Neural progenitor cell (in vitro differentiated cells): ENCODE measurements around the gene SKI. TPM values are rescaled to one million over a fixed set of nuclear protein-coding genes. Genes with fewer than 3 reads are reported as not detected.

Source experiments
- DNase-seq: peaks from one replicate; pipeline ENCODE4 v3.0.0-alpha.2; 2016; ENCODE audit warnings: low spot score
- H2AFZ ChIP-seq: fragments of 200-600 bp; sonication (generic); replicated peaks from 2 replicates; pipeline ENCODE4 v1.6.1; 2016; ENCODE audit warnings: antibody characterized with exemption
- H3F3A ChIP-seq: fragments of 200-600 bp; sonication (generic); 2 replicates; pipeline ENCODE4 v1.6.1; 2016; ENCODE audit warnings: antibody characterized with exemption, low read depth
- H3K27ac ChIP-seq: fragments of 200-600 bp; sonication (generic); 2 replicates; pipeline ENCODE4 v1.5.1; 2016; ENCODE audit warnings: mild to moderate bottlenecking
- H3K27me3 ChIP-seq: fragments of 200-600 bp; sonication (generic); 2 replicates; pipeline ENCODE4 v1.6.1; 2016; ENCODE audit warnings: mild to moderate bottlenecking, moderate library complexity
- H3K36me3 ChIP-seq: fragments of 200-600 bp; sonication (generic); 2 replicates; pipeline ENCODE4 v1.5.1; 2016
- H3K4me1 ChIP-seq: fragments of 200-600 bp; sonication (generic); 2 replicates; pipeline ENCODE4 v1.6.1; 2016; ENCODE audit warnings: mixed run types
- H3K4me2 ChIP-seq: fragments of 200-600 bp; sonication (generic); 2 replicates; pipeline ENCODE4 v1.6.1; 2016
- H3K4me3 ChIP-seq: fragments of 200-600 bp; sonication (generic); 2 replicates; pipeline ENCODE4 v1.5.1; 2016
- H3K79me2 ChIP-seq: fragments of 200-600 bp; sonication (generic); 2 replicates; pipeline ENCODE4 v1.6.1; 2016; ENCODE audit warnings: low read depth
- H3K9ac ChIP-seq: fragments of 200-600 bp; sonication (generic); 2 replicates; pipeline ENCODE4 v1.6.1; 2016
- H3K9me3 ChIP-seq: fragments of 200-600 bp; sonication (generic); 2 replicates; pipeline ENCODE4 v1.5.1; 2016; ENCODE audit warnings: low read depth
- H4K20me1 ChIP-seq: fragments of 200-600 bp; sonication (generic); 2 replicates; pipeline ENCODE4 v1.6.1; 2016; ENCODE audit warnings: low read depth
- H3K27ac Mint-ChIP-seq: 3 replicates; pipeline ENCODE4 v1.8.0; 2021; ENCODE audit warnings: mixed read lengths
- H3K27me3 Mint-ChIP-seq: 2 replicates; pipeline ENCODE4 v1.8.0; 2022; ENCODE audit warnings: low read depth, mild to moderate bottlenecking, inconsistent platforms, moderate library complexity, mixed read lengths; ENCODE audit not compliant: insufficient read depth
- H3K36me3 Mint-ChIP-seq: 3 replicates; pipeline ENCODE4 v1.8.0; 2021; ENCODE audit warnings: mixed read lengths
- H3K4me1 Mint-ChIP-seq: 3 replicates; pipeline ENCODE4 v1.8.0; 2021; ENCODE audit warnings: mixed read lengths
- H3K4me3 Mint-ChIP-seq: 3 replicates; pipeline ENCODE4 v1.8.0; 2021; ENCODE audit warnings: mild to moderate bottlenecking, moderate library complexity, mixed read lengths
- H3K9me3 Mint-ChIP-seq: 3 replicates; pipeline ENCODE4 v1.8.0; 2020; ENCODE audit warnings: mixed read lengths
- EZH2 ChIP-seq: fragments of 200-600 bp; sonication (generic); IDR thresholded peaks from 2 replicates; pipeline ENCODE4 v1.6.1; 2017; ENCODE audit warnings: antibody characterized with exemption, mild to moderate bottlenecking, moderate library complexity
- EZH2phosphoT487 ChIP-seq: fragments of 200-600 bp; sonication (generic); IDR thresholded peaks from 2 replicates; pipeline ENCODE4 v1.6.1; 2017; ENCODE audit warnings: antibody characterized with exemption
- total RNA-seq: library from RNA; depleted of rRNA; stranded (reverse); fragments of >200 nt; gene quantifications from 2 replicates; pipeline ENCODE4 v1.2.3, GENCODE V29; 2015; ENCODE audit warnings: low replicate concordance
- TF ChIP-seq, protein P1 (sequence below): fragments of 200-600 bp; sonication (generic); IDR thresholded peaks from 2 replicates; pipeline ENCODE4 v1.5.1; 2017; ENCODE audit warnings: antibody characterized with exemption, mild to moderate bottlenecking

The SKI gene
- total RNA-seq, 1 donor from 2014 or later: 7.4 TPM

DNA sequence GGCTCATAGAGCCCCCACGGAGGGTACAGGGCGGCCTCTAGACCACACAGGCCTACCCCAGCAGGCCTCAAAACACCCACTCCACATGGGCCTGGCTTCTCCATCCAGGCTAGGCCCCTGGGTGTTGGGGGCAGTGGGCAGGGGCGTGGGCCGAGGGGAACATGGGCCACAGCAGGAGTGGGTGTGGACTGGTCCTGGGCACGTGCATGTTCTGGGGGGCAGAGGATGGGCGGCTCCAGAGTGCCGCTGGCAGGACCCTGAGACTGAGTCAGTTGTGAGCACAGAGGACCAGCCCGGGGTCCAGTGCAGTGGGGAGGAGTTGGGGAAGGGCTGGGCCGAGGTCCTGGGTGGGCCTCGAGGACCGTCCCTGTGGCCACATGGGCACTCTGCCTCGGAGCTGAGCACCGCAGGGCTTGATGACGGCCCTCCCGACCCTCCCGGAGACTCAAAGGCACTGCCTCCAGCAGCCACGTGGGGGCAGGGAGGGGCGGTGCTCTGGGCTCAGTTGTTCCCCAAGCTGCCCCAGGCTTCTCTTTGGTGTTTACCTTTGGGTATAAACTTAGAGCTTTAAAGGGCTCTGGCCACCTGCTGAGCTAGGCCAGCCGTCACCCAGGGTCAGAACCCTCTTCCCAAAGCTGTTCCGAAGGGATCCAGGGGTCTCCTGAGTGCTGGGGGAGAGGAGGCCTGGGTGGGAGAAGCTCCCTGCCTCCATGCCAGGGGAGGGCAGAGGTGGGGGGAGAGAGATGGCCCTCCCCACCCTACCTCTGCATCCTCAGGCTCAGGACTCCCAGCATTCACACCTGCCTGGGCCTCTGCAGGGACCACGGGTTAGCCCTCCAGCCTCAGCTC is 83.3 kb downstream of the SKI start:
- Histone ChIP-seq H3K79me2 (no peaks in the 10 kb centered on the region), H3K4me2 (no peak overlapping the region), H3K4me3 (no peak overlapping the region), H3K36me3 (no peaks in the 10 kb centered on the region), H3K9me3 (no peaks in the 10 kb centered on the region), H3K27me3 (no peaks in the 10 kb centered on the region), H4K20me1 (peaks cover 28% of the 10 kb centered on the region), H3F3A (peaks cover 45% of the 10 kb centered on the region), H3K9ac (no peak overlapping the region), H3K4me1 (peaks cover 26% of the 10 kb centered on the region), H3K27ac (no peak overlapping the region), H2AFZ (no peak overlapping the region)
- Mint-ChIP-seq H3K9me3 (no peaks in the 10 kb centered on the region), H3K4me1 (peaks cover 10% of the 10 kb centered on the region), H3K36me3 (peaks cover 12% of the 10 kb centered on the region), H3K4me3 (no peak overlapping the region), H3K27me3 (peaks cover 3% of the 10 kb centered on the region), H3K27ac (no peak overlapping the region)
- DNase-seq: peak; percentile 86
- TF ChIP-seq, protein P1, sequence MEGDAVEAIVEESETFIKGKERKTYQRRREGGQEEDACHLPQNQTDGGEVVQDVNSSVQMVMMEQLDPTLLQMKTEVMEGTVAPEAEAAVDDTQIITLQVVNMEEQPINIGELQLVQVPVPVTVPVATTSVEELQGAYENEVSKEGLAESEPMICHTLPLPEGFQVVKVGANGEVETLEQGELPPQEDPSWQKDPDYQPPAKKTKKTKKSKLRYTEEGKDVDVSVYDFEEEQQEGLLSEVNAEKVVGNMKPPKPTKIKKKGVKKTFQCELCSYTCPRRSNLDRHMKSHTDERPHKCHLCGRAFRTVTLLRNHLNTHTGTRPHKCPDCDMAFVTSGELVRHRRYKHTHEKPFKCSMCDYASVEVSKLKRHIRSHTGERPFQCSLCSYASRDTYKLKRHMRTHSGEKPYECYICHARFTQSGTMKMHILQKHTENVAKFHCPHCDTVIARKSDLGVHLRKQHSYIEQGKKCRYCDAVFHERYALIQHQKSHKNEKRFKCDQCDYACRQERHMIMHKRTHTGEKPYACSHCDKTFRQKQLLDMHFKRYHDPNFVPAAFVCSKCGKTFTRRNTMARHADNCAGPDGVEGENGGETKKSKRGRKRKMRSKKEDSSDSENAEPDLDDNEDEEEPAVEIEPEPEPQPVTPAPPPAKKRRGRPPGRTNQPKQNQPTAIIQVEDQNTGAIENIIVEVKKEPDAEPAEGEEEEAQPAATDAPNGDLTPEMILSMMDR: peak; percentile 56
- no peak for TF ChIP-seq EZH2phosphoT487
- no peak for TF ChIP-seq EZH2

DNA sequence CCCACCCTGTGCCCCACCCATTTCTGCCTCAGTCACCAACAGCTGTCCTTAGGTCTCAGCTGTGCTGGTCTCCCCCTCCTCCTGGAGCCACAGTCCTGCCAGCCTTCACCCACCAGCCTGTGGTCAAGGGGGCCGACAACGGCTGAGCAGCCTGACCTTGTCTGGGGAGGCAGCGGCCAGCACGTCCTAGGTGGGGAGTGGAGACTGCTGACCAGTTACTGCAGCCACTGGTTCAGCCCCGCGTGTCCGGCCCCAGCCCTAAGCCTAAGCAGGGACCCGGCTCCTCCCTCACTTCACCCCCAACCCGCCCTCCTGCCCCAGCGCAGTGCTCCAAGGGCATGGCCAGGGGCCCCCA is 84.0 kb downstream of the SKI start:
- Histone ChIP-seq H3K4me3 (no peak overlapping the region), H4K20me1 (peaks cover 26% of the 10 kb centered on the region), H3K27me3 (no peaks in the 10 kb centered on the region), H3K4me1 (peaks cover 32% of the 10 kb centered on the region), H3K9me3 (no peaks in the 10 kb centered on the region), H3K4me2 (no peak overlapping the region), H2AFZ (no peak overlapping the region), H3K27ac (no peak overlapping the region), H3F3A (peaks cover 45% of the 10 kb centered on the region), H3K36me3 (no peaks in the 10 kb centered on the region), H3K79me2 (no peaks in the 10 kb centered on the region), H3K9ac (no peak overlapping the region)
- Mint-ChIP-seq H3K27me3 (peaks cover 3% of the 10 kb centered on the region), H3K27ac (no peak overlapping the region), H3K9me3 (no peaks in the 10 kb centered on the region), H3K4me3 (no peak overlapping the region), H3K36me3 (peaks cover 10% of the 10 kb centered on the region), H3K4me1 (peaks cover 13% of the 10 kb centered on the region)
- TF ChIP-seq EZH2phosphoT487 (no peak), EZH2 (no peak)
- TF ChIP-seq, protein P1: no peak
- DNase-seq: no peak

DNA sequence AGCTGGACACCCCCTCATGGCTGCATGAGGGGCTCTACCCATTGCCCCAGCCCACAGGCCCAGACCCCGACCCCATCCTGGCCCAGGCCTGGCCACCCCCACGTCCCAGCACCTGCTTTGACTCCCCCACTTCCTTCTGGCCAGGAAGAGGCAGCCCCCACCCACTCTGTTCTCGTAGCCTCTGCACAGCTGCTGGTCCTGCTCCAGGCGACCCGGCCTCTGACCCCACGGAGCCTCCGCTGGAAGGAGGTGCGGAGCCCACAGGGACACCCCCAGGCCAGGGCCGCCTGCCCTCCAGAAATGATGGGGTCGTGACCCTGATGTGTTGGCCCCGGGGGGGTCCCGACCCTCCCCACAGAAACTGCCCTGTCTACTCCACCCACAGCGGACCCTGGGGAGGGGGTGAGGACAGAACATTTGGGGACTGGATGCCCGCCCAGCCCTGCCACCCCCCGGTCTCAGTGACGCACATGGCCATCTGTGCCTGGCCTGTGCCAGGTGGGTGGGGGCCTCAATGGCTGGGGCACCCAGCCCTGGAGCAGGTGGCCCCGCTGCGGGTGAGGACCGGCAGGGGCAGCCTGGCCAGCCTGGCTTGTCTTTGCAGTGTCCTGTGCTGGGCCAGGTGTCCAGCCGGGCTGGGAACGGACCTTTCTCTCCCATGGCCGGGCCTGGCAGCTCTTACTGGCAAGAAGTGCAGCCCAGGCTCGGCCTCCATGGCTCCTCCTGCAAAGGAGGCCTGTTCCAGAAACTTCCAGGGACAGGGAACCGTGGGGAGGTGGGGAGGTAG is 84.6 kb downstream of the SKI start:
- Histone ChIP-seq H3K4me1 (peaks cover 36% of the 10 kb centered on the region), H3K27me3 (no peaks in the 10 kb centered on the region), H3K27ac (peak overlapping the region; percentile 10), H3K9me3 (no peaks in the 10 kb centered on the region), H3K36me3 (no peaks in the 10 kb centered on the region), H2AFZ (no peak overlapping the region), H3K9ac (no peak overlapping the region), H3K79me2 (no peaks in the 10 kb centered on the region), H3K4me2 (no peak overlapping the region), H3F3A (peaks cover 45% of the 10 kb centered on the region), H3K4me3 (no peak overlapping the region), H4K20me1 (peaks cover 23% of the 10 kb centered on the region)
- Mint-ChIP-seq H3K9me3 (no peaks in the 10 kb centered on the region), H3K4me3 (no peak overlapping the region), H3K27me3 (peaks cover 3% of the 10 kb centered on the region), H3K36me3 (peaks cover 7% of the 10 kb centered on the region), H3K4me1 (peaks cover 13% of the 10 kb centered on the region), H3K27ac (no peak overlapping the region)
- no peak for DNase-seq
- no peak for TF ChIP-seq EZH2phosphoT487
- TF ChIP-seq, protein P1: no peak
- TF ChIP-seq EZH2: no peak
